Fibroblast of skin of right biceps (primary cell): ENCODE results near the gene LRRC31.

Source experiments
- DNase-seq: peaks from one replicate; pipeline ENCODE4 v3.0.0-alpha.2; 2013

LRRC31 gene

GRCh38 chr3:169861871-169862270 lies 7.9 kb downstream of the LRRC31 start:
- DNase-seq: no peak

GRCh38 chr3:169857811-169858210 lies 11.9 kb downstream of the LRRC31 start:
- no peak for DNase-seq

- DNase-seq: no peak
These were observed 14.2 kb downstream of the LRRC31 start for GRCh38 chr3:169855514-169855913.

- DNase-seq: no peak
These were observed 19.1 kb downstream of the LRRC31 start for GRCh38 chr3:169850618-169851017.

- peak; percentile 9 for DNase-seq
These were observed 21.0 kb downstream of the LRRC31 start for GRCh38 chr3:169848741-169849140.

- no peak for DNase-seq
These were observed 21.8 kb downstream of the LRRC31 start for GRCh38 chr3:169847896-169848295.

- DNase-seq: peak; percentile 93
These were observed 23.1 kb downstream of the LRRC31 start for GRCh38 chr3:169846458-169847193.

- DNase-seq: no peak
These were observed 26.8 kb downstream of the LRRC31 start for GRCh38 chr3:169842960-169843359.

GRCh38 chr3:169841171-169841570 lies 28.6 kb downstream of the LRRC31 start:
- DNase-seq: peak; percentile 14

- DNase-seq: no peak
These were observed 31.2 kb downstream of the LRRC31 start for GRCh38 chr3:169838511-169839030.

GRCh38 chr3:169836942-169837275 lies 32.8 kb downstream of the LRRC31 start:
- DNase-seq: peak; percentile 28

GRCh38 chr3:169836078-169836941 lies 33.4 kb downstream of the LRRC31 start:
- DNase-seq: peak; percentile 42

GRCh38 chr3:169835533-169835932 lies 34.2 kb downstream of the LRRC31 start:
- DNase-seq: no peak

- DNase-seq: no peak
These were observed 42.0 kb downstream of the LRRC31 start for GRCh38 chr3:169827712-169828111.

GRCh38 chr3:169825316-169825715 lies 44.4 kb downstream of the LRRC31 start:
- no peak for DNase-seq

GRCh38 chr3:169822983-169823382 lies 46.8 kb downstream of the LRRC31 start:
- no peak for DNase-seq

- no peak for DNase-seq
These were observed 47.2 kb downstream of the LRRC31 start for GRCh38 chr3:169822540-169822939.

GRCh38 chr3:169822091-169822490 lies 47.6 kb downstream of the LRRC31 start:
- no peak for DNase-seq

GRCh38 chr3:169818316-169818715 lies 51.4 kb downstream of the LRRC31 start:
- DNase-seq: peak; percentile 54

- DNase-seq: no peak
These were observed 54.1 kb downstream of the LRRC31 start for GRCh38 chr3:169815590-169816150.

GRCh38 chr3:169813757-169814517 lies 55.8 kb downstream of the LRRC31 start:
- peak; percentile 16 for DNase-seq

GRCh38 chr3:169813278-169813677 lies 56.5 kb downstream of the LRRC31 start:
- DNase-seq: no peak
